ENCODE results near the gene KNSTRN. TPM values are rescaled to one million over a fixed set of nuclear protein-coding genes. Genes with fewer than 3 reads are reported as not detected.

KNSTRN gene
- total and polyA plus RNA-seq, 9 donors = 5.8 to 10.7 (median 6.6) TPM

DNA sequence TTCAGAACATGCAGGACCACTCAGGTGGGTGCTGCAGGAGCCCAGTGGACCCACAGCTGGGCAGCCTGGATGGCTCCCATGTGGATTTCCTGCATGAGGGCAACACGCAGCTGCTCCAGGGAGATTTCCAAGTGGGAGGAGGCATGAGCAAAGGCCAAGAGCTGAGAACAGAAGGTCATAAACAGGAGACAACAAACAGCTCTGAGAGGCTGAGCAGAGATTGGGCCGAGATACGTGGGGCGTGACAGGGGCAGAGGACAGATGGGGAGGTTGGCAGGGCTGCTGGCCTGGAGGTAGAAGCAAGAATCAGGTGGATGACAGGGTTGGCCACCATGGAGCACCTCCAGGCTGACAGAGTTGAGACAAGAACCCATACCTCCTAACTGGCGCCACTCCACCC is 28.8 kb upstream of the KNSTRN start:
- Histone ChIP-seq H3K4me1 (ENCODE audit: insufficient read depth) (no peaks in the 10 kb centered on the region), H3K36me3 (no peaks in the 10 kb centered on the region), H3K27ac (no peak overlapping the region), H3K27me3 (no peaks in the 10 kb centered on the region), H3K4me3 (no peak overlapping the region), H3K9me3 (no peaks in the 10 kb centered on the region)
- intact Hi-C loops (cut with DNase I) = no loop called here
- WGBS, 3 donors = 56 to 65% (median 59%) methylated on average over 5 of the region's 5 CpGs
- peak in 1 of 5 donors; percentile 44 for DNase-seq
- TF ChIP-seq, protein P1, sequence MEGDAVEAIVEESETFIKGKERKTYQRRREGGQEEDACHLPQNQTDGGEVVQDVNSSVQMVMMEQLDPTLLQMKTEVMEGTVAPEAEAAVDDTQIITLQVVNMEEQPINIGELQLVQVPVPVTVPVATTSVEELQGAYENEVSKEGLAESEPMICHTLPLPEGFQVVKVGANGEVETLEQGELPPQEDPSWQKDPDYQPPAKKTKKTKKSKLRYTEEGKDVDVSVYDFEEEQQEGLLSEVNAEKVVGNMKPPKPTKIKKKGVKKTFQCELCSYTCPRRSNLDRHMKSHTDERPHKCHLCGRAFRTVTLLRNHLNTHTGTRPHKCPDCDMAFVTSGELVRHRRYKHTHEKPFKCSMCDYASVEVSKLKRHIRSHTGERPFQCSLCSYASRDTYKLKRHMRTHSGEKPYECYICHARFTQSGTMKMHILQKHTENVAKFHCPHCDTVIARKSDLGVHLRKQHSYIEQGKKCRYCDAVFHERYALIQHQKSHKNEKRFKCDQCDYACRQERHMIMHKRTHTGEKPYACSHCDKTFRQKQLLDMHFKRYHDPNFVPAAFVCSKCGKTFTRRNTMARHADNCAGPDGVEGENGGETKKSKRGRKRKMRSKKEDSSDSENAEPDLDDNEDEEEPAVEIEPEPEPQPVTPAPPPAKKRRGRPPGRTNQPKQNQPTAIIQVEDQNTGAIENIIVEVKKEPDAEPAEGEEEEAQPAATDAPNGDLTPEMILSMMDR (IDR thresholded peaks at IDR 0.05) = no peak
- TF ChIP-seq EP300 (IDR thresholded peaks at IDR 0.05) = no peak
- TF ChIP-seq POLR2A (IDR thresholded peaks at IDR 0.05) = no peak

DNA sequence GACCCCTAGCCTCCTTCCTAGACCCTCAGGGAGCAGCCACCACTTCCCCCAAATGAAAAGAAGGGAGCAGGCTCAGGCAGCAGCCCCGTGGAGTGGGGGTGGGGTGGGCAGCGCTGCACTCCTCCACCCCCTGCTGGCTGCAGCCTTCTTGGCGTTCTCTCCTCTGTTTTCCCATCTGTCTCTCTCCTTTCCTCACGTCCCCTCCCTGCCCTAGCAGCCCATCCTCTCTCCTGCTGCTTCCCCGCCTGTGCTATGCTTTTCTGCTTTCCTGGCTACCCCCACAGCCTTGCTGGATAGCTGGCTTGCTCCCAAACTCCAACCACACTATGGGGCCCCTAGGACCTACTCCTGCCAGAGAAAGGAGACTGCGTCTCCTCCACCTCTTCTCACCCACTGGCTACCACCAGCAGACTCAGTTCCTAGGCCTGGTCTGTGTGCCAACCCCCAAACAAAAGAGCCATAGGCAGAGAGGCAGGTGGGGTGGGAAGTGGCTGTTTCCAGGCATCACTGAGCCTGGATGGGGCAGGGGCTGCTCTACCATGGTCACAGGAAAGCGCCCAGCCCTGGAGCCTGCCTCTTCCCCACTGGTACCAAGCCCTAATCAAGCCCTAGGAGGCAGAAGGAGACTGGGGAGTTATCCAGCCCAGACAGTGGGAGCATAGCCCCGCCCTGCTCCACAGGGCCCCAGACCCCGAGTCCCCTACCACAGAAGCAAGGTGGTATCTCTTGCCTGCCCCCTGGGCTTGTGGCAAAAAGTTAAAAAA is 27.9 kb upstream of the KNSTRN start:
- DNase-seq = peak in 2 of 5 donors; percentile 42 to 74
- no peak for TF ChIP-seq POLR2A (IDR thresholded peaks at IDR 0.05)
- TF ChIP-seq, protein P1 (IDR thresholded peaks at IDR 0.05) = no peak
- no peak for TF ChIP-seq EP300 (IDR thresholded peaks at IDR 0.05)
- 31 to 37% (median 32%) methylated on average over 9 of the region's 9 CpGs for WGBS, 3 donors
- Histone ChIP-seq H3K27me3 (no peaks in the 10 kb centered on the region), H3K36me3 (no peaks in the 10 kb centered on the region), H3K27ac (no peak overlapping the region), H3K9me3 (no peaks in the 10 kb centered on the region), H3K4me1 (ENCODE audit: insufficient read depth) (no peaks in the 10 kb centered on the region), H3K4me3 (no peak overlapping the region)
- intact Hi-C loops (cut with DNase I) = loop anchor here in 1 of 4 donors (5.0 kb wide), 1 partner anchor 32 kb away; the partner anchor contains the start of gene INAFM2

DNA sequence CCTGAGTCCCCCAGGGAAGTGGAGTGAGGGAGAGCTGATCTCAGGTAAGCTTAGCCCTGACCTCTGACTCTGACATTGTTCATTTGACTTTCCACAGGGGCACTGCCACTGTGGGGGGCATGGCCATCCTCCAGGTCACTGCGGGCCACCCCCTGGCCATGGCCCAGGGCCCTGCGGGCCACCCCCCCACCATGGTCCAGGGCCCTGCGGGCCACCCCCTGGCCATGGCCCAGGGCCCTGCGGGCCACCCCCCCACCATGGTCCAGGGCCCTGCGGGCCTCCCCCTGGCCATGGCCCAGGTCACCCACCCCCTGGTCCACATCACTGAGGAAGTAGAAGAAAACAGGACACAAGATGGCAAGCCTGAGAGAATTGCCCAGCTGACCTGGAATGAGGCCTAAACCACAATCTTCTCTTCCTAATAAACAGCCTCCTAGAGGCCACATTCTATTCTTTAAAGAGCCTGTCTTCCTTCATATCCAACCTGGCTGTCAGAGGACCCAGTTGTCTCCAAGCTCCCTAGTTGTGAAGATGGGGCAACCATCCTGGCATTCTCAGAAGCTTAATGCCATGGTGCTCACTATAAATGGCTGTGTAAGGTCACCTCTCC is 26.4 kb upstream of the KNSTRN start:
- 72 to 89% (median 85%) methylated on average over 4 to 5 of the region's 5 CpGs for WGBS, 3 donors
- Histone ChIP-seq H3K4me3 (no peak overlapping the region), H3K36me3 (no peaks in the 10 kb centered on the region), H3K4me1 (ENCODE audit: insufficient read depth) (no peaks in the 10 kb centered on the region), H3K9me3 (no peaks in the 10 kb centered on the region), H3K27me3 (no peaks in the 10 kb centered on the region), H3K27ac (no peak overlapping the region)
- TF ChIP-seq POLR2A (IDR thresholded peaks at IDR 0.05) (no peak), EP300 (IDR thresholded peaks at IDR 0.05) (no peak)
- TF ChIP-seq, protein P1 (IDR thresholded peaks at IDR 0.05) = no peak
- intact Hi-C loops (cut with DNase I) = loop anchor here in 1 of 4 donors (5.0 kb wide), 1 partner anchor 34 kb away; the partner anchor contains the start of gene INAFM2
- no peak for DNase-seq

DNA sequence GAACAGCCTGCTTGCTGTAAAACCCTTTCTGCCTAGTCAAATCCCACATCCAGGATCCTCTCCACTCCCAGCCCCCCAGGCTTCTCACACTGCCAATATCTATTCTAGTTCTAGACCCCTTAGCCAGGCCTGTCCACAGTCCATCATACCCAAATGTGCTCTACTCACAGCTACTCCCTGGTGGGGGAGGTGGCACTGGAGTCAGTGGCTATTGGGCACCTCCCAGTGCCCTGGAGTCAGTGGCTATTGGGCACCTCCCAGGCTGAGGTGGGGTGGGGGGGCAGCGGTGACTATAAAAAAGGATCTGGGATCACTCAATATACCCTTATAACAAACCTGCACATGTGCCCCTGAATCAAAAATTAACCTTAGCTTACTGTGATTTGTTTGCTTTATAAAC is 25.3 kb upstream of the KNSTRN start:
- intact Hi-C loops (cut with DNase I) = loop anchor here in 1 of 4 donors (5.0 kb wide), 1 partner anchor 35 kb away; the partner anchor contains the start of gene INAFM2

More for the DNA sequence above, 25.3 kb upstream of the KNSTRN start:
- H3K36me3 ChIP-seq = no peaks in the 10 kb centered on the region
- no peak overlapping the region for H3K4me3 ChIP-seq
- no peaks in the 10 kb centered on the region for H3K9me3 ChIP-seq
- 72 to 83% (median 78%) methylated on average over 1 of the region's 1 CpG for WGBS, 3 donors
- no peak overlapping the region for H3K27ac ChIP-seq
- H3K27me3 ChIP-seq = no peaks in the 10 kb centered on the region
- TF ChIP-seq, protein P1 (IDR thresholded peaks at IDR 0.05) = no peak
- TF ChIP-seq POLR2A (IDR thresholded peaks at IDR 0.05) (no peak), EP300 (IDR thresholded peaks at IDR 0.05) (no peak)
- H3K4me1 ChIP-seq (ENCODE audit: insufficient read depth) = no peaks in the 10 kb centered on the region
- no peak for DNase-seq

Data from ovary (tissue), 9 donors.